ENCODE data around the gene CCDC142.
A peak's percentile ranks its signal among the peaks of the same experiment; 100 is the strongest.

Gene CCDC142

DNA sequence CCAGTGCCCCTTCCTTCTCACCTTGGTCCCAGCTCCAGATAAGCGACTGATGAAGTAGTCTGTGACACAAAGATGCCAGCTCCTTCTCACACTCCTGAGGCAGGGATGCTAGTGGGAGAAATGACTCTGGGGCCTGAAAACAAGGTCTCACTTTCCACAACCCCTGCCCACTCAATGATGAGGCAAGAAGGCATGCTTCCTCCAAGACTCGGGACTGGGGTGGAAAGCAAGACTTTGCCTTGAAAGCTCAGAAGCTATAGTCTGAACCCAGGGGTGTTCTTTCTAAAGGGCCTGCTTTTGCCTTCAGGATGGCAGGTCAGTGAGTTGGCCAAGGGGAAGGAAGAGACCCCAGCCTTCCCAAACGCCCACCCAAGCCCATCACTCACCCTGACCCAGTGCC is 1.4 kb downstream of the CCDC142 start:
- H3K27ac ChIP-seq: peak overlapping the region; percentile 85
- TF ChIP-seq, protein P1, sequence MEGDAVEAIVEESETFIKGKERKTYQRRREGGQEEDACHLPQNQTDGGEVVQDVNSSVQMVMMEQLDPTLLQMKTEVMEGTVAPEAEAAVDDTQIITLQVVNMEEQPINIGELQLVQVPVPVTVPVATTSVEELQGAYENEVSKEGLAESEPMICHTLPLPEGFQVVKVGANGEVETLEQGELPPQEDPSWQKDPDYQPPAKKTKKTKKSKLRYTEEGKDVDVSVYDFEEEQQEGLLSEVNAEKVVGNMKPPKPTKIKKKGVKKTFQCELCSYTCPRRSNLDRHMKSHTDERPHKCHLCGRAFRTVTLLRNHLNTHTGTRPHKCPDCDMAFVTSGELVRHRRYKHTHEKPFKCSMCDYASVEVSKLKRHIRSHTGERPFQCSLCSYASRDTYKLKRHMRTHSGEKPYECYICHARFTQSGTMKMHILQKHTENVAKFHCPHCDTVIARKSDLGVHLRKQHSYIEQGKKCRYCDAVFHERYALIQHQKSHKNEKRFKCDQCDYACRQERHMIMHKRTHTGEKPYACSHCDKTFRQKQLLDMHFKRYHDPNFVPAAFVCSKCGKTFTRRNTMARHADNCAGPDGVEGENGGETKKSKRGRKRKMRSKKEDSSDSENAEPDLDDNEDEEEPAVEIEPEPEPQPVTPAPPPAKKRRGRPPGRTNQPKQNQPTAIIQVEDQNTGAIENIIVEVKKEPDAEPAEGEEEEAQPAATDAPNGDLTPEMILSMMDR (conservative IDR thresholded peaks at IDR 0.05): no peak
- no peak for TF ChIP-seq ZFX (IDR thresholded peaks at IDR 0.05)

DNA sequence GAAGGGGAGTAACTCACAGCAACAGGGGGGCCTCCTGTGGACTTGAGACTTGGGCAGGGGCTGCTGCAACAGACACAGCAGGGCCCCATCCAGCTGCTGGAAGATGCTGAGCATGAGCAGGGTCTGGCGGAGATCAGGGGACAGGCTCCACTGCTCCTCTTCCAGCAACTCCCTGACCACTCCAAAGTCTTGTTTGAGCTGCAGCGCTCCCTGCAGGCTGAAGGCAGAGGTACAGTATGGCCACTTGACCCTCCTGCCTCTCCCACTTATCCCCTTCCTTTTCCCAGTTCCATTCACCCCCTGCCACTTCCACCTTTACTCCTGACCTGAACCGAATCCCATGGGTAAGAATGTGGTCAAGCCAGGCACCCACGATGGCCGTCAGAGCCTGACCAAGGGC is 7.9 kb downstream of the CCDC142 start:
- no peak overlapping the region for H3K27ac ChIP-seq
- no peak for TF ChIP-seq ZFX (IDR thresholded peaks at IDR 0.05)
- TF ChIP-seq, protein P1 (conservative IDR thresholded peaks at IDR 0.05): no peak; the same call in 1 of the 2 replicates

DNA sequence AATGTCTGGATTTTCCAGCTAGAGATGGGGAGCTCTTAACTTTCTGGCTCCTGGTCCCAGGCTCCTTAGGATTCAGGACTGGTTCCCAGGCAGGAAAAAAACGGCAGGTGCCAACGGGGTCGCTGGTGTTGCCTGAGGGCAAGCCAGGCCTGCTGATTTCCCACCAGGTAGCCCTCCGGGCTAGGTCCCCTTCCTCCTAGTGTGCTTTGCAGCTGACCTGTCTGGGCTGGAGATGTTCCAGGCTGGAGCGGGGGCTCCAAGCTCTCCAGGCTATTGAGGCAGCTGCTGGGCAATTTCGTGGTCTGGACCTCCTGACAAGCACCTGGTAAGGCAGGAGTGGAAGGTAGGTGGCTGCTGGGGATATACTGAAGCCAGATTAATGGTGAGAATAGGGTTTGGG is 8.3 kb downstream of the CCDC142 start:
- no peak overlapping the region for H3K27ac ChIP-seq
- TF ChIP-seq ZFX (IDR thresholded peaks at IDR 0.05): no peak
- TF ChIP-seq, protein P1 (conservative IDR thresholded peaks at IDR 0.05): no peak

DNA sequence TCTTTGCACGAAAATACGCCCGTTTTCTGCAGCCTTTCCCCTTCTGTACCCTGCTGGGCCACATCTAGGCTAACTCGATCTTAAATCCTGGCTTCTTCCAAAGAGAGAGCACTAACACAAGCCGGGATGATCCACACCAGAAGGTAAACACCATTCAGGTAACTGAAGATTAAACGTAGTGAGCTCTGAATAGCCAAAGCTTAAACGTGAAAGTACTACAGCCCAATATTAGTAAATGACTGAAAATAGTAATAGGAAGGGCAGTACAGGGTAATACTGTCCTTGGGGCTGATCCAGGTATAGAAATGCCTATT is 9.9 kb downstream of the CCDC142 start:
- TF ChIP-seq, protein P1 (conservative IDR thresholded peaks at IDR 0.05): no peak
- TF ChIP-seq ZFX (IDR thresholded peaks at IDR 0.05): no peak

DNA sequence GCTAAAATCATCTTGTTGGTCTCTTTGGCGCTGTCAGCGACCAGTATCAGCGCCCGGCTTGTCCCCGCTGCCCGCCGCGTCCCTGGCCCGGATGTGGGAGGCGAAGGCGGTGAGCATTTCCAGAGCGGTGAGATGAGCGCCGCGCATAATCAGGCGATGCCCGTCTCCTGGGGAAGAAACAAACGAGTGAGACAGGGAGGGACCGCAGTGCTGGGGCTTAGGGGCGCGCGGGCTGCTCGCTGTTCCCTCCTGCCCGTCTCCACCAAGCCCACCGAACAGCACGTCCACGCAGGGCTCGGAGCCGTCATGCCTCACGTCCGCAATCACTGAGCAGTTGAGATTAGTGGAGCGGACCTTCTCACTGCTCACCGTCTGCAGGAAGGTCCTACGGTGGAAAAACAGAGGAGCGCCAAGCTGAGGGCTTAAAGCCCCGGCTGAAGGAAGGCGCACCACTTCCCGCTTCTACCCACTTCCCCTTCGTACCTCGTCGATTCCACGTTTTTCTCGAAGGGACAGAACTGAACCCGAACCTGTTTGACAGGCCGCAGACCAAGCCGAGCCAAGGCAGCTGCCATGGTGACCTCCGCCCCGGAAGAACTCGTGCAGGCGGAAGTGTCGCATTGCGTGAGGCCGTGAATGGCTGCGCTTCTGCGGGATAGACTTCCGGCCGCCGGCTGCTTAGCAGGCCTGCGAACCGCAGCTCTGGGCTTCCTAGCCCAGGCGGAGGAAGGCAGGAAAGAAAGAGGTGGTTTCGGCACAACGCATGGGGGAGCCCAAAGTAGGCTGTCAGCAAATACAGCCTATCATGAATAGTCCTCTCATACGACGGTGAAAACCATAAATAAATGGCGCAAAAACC is 10.5 kb downstream of the CCDC142 start, which contains the start of gene MRPL53:
Gene MRPL53 (minus strand): TSS at position 595 of the 859 bp plus-strand sequence. CDS start 20 bp downstream, at position 575.
- peak within 1 kb of the TSS; percentile 95 for H3K27ac ChIP-seq
- TF ChIP-seq ZFX (IDR thresholded peaks at IDR 0.05): peak; percentile 52
- TF ChIP-seq, protein P1 (conservative IDR thresholded peaks at IDR 0.05): no peak

More for the DNA sequence above, 9.9 kb downstream of the CCDC142 start:
- H3K27ac ChIP-seq: peak overlapping the region; percentile 95

DNA sequence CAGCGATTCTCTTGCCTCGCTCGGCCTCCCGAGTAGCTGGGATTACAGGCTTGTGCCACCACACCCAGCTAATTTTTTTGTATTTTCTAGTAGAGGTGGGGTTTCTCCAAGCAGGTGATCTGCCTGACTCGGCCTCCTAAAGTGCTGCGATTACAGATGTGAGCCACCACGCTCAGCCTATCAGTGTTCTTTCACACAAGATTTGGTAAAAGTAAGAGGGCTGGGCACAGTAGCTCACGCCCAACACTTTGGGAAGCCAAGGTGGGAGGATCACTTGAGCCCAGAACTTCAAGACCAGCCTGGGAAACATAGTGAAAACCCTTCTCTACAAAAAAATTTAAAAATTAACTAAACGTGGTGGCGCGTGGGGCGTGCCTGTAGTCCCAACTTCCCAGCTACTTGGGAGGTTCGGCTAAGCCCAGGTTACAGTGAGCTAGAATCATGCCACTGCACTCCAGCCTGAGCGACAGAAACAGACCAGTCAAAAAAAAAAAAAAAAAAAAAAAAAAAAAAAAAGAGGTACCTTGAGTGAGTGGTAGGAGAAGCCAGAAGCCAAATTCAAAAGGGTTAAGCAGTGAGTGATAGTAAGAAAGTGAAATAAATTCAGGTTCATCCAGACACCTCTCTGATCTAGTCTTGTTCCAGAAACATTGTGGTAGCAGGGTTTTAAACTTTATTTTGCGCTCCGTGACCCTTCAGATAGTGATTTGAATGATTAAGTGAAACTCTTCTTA is 11.3 kb downstream of the CCDC142 start:
- H3K27ac ChIP-seq: peak overlapping the region; percentile 95
- no peak for TF ChIP-seq ZFX (IDR thresholded peaks at IDR 0.05)
- TF ChIP-seq, protein P1 (conservative IDR thresholded peaks at IDR 0.05): no peak

DNA sequence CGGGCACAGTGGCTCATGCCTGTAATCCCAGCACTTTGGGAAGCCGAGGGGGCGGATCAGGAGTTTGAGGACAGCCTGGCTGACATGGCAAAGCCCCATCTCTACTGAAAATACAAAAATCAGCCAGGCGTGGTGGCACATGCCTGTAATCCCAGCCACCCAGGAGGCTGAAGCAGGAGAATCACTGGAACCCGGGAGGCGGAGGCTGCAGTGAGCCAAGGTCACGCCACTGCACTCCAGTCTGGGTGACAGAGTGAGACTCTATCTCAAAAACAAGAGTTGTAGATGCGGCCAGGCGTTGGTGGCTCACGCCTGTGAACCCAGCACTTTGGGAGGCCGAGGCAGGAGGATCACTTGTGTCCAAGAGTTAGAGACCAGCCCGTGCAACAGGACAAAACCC is 12.1 kb downstream of the CCDC142 start:
- peak overlapping the region; percentile 95; the same call in 1 of the 2 replicates for H3K27ac ChIP-seq

Measured in C4-2B (cell line).